Measurements from ENCODE around the gene COL27A1. TPM values are rescaled to one million over a fixed set of nuclear protein-coding genes. Genes with fewer than 3 reads are reported as not detected.

COL27A1 gene
- total and polyA plus RNA-seq, 9 of the 15 experiments (the other 6 are each of a cell fraction or from before 2014, with no cell fraction given) = 0.07 TPM; not detected in 8

GRCh38 chr9:114209151-114209550, 53.8 kb downstream of the COL27A1 start:
- ChIA-PET CTCF (ENCODE audit: low intra/inter-chr PET ratio) (no interaction called here), POLR2A (no interaction called here)
- Histone ChIP-seq H3K9ac (ENCODE audit: insufficient read depth in 1 of 2, low read depth in 2 of 2, low read length in 2 of 2) (no peak overlapping the region), H3K4me1 (replicated peaks in 1 of 2; ENCODE audit: control insufficient read depth in 2 of 2, insufficient read depth in 2 of 2, low read length in 2 of 2) (no peaks in the 10 kb centered on the region), H3K9me3 (replicated peaks; ENCODE audit: control insufficient read depth, insufficient read depth, low read depth, low read length) (no peaks in the 10 kb centered on the region), H3K79me2 (ENCODE audit: control insufficient read depth, insufficient read depth, low read length) (no peaks in the 10 kb centered on the region), H3K4me3 (no peak overlapping the region), H3K4me2 (ENCODE audit: insufficient read depth, low read length) (no peak overlapping the region), H3K27ac (ENCODE audit: extremely low read depth, low read depth, low read length) (no peak overlapping the region), H3K9me1 (ENCODE audit: control insufficient read depth, insufficient read depth, low read length) (no peaks in the 10 kb centered on the region), H4K20me1 (replicated peaks; ENCODE audit: control insufficient read depth, insufficient read depth, low read length) (peaks cover 8% of the 10 kb centered on the region; the same call in 1 of the 2 replicates), H3K27me3 (ENCODE audit: control insufficient read depth in 2 of 2, insufficient read depth in 2 of 2, low read length in 2 of 2) (peaks cover 4 to 59% of the 10 kb centered on the region in 2 experiments; a peak in 3 of 5 replicates), H2AFZ (ENCODE audit: low read depth, low read length) (no peak overlapping the region), H3K36me3 (ENCODE audit: control insufficient read depth, insufficient read depth, low read length) (no peaks in the 10 kb centered on the region)
- BruUV-seq (replicated peaks) = no TSS peak
- intact Hi-C loops (cut with micrococcal nuclease) (no loop called here), in situ Hi-C loops (cut with MboI) (no loop called here)
- 1% methylated on average over 18 of the region's 18 CpGs for WGBS (ENCODE audit: insufficient coverage, low coverage, missing lambda C conversion rate)
- FAIRE-seq = no peak
- no peak for ATAC-seq
- DNase-seq (ENCODE audit: extremely low read depth in 1 of 4, low spot score in 3 of 4) = no peak
- TF ChIP-seq ELF2 (CRISPR knock-in tag; IDR thresholded peaks at IDR 0.05) = no peak
- TF ChIP-seq POLR3G (IDR thresholded peaks at IDR 0.05; ENCODE audit: extremely low read depth, insufficient read length, insufficient replicate concordance) = no peak
- no peak for TF ChIP-seq HES1 (IDR thresholded peaks at IDR 0.05; ENCODE audit: low read depth)
- TF ChIP-seq NCOA2 (IDR thresholded peaks at IDR 0.05; ENCODE audit: partially characterized antibody in 2 of 2) = no peak
- no peak for TF ChIP-seq HDAC6 (IDR thresholded peaks at IDR 0.05; ENCODE audit: low read depth, low read length)
- TF ChIP-seq ZNF184 (CRISPR knock-in tag; IDR thresholded peaks at IDR 0.05) = no peak
- TF ChIP-seq ZNF586 (CRISPR knock-in tag; conservative IDR thresholded peaks at IDR 0.05) = no peak
- TF ChIP-seq, protein P1, sequence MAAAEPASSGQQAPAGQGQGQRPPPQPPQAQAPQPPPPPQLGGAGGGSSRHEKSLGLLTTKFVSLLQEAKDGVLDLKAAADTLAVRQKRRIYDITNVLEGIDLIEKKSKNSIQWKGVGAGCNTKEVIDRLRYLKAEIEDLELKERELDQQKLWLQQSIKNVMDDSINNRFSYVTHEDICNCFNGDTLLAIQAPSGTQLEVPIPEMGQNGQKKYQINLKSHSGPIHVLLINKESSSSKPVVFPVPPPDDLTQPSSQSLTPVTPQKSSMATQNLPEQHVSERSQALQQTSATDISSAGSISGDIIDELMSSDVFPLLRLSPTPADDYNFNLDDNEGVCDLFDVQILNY (CRISPR knock-in tag; IDR thresholded peaks at IDR 0.05) = no peak
- no peak for TF ChIP-seq JUND (IDR thresholded peaks at IDR 0.05; ENCODE audit: borderline replicate concordance, low read depth, low read length)
- TF ChIP-seq JUND (tag; IDR thresholded peaks at IDR 0.05; ENCODE audit: borderline replicate concordance, low read depth, low read length) = no peak
- TF ChIP-seq BCL6 (CRISPR knock-in tag; IDR thresholded peaks at IDR 0.05) = no peak
- TF ChIP-seq SLC30A9 (CRISPR knock-in tag; IDR thresholded peaks at IDR 0.05) = no peak

Data from K562 (cell line).